ENCODE results near the gene MPP1.

Gene MPP1

GRCh38 chrX:154806837-154807501, 1.7 kb upstream of the MPP1 start:
- no peaks in the 10 kb centered on the region for H3K4me1 ChIP-seq (ENCODE audit: control insufficient read depth, insufficient read depth, low read length)
- H3K4me3 ChIP-seq (ENCODE audit: low read length) = no peak overlapping the region
- H3K9me3 ChIP-seq (ENCODE audit: control insufficient read depth, low read length) = no peaks in the 10 kb centered on the region
- H3K36me3 ChIP-seq (ENCODE audit: control insufficient read depth, insufficient read depth, low read length) = no peaks in the 10 kb centered on the region
- peaks cover 9% of the 10 kb centered on the region for H3K27me3 ChIP-seq (ENCODE audit: control insufficient read depth, insufficient read depth, low read length)
- H3K9ac ChIP-seq (ENCODE audit: low read length) = no peak overlapping the region

DNA sequence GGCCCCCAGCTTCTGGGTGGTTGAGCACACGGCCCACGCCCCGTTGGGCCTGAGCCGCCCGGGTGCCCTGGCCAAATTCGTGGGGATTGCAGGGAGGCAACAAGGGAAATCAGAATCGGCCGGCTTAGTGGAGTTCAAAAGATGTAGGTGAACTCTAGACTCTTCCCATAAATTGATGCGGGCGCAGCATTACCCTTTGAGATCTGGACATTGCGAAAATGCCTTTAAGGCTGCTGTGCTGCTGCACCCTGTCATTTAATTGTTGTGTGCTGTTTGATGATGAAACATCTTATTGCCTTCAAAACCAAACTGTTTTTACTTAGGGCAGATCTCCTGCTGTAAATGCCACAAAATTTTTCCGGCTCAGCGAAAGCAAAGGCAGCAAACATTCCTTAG, 409 bp upstream of the MPP1 start:
- Histone ChIP-seq H3K9ac (ENCODE audit: low read length) (peak overlapping the region; percentile 22), H3K36me3 (ENCODE audit: control insufficient read depth, insufficient read depth, low read length) (no peaks in the 10 kb centered on the region), H3K4me3 (ENCODE audit: low read length) (no peak overlapping the region), H3K9me3 (ENCODE audit: control insufficient read depth, low read length) (no peaks in the 10 kb centered on the region), H3K4me1 (ENCODE audit: control insufficient read depth, insufficient read depth, low read length) (no peaks in the 10 kb centered on the region), H3K27me3 (ENCODE audit: control insufficient read depth, insufficient read depth, low read length) (peaks cover 9% of the 10 kb centered on the region)

DNA sequence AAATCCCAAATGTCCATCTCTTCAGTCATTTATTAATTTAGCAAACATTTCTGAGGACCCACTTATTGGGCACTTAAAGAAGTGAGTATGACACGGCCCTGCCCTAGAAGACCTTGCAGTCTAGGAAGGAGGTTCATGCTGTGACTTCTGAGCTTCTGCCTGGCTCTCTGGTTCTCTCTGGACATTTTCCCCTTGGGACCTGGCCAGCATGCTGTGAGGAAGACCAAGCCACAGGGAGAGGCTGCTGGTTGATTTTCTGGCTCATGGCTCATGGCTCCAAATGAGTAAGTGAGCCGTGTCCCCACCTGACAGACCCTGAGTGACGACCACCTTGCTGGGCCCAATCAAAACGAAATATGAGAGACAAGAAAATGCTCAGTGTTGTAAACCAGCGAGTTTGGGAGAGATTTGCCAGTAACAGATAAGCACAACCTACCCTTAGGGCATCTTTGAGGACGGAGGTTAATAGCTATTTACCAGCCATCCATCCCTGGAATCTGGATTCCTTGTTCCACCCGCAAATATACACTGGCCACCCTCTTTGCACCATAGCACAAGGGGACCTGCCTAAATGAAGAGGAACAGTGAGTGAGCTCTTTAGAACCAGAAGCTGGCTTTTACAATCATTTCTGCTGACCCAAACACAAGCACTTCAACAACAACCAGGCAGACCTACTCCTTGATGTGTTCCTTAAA, 876 bp downstream of the MPP1 start:
- Histone ChIP-seq H3K9me3 (ENCODE audit: control insufficient read depth, low read length) (no peaks in the 10 kb centered on the region), H3K36me3 (ENCODE audit: control insufficient read depth, insufficient read depth, low read length) (no peaks in the 10 kb centered on the region), H3K4me1 (ENCODE audit: control insufficient read depth, insufficient read depth, low read length) (peaks cover 12% of the 10 kb centered on the region), H3K9ac (ENCODE audit: low read length) (peak overlapping the region; percentile 25), H3K4me3 (ENCODE audit: low read length) (peak overlapping the region; percentile 19), H3K27me3 (ENCODE audit: control insufficient read depth, insufficient read depth, low read length) (peaks cover 9% of the 10 kb centered on the region)

DNA sequence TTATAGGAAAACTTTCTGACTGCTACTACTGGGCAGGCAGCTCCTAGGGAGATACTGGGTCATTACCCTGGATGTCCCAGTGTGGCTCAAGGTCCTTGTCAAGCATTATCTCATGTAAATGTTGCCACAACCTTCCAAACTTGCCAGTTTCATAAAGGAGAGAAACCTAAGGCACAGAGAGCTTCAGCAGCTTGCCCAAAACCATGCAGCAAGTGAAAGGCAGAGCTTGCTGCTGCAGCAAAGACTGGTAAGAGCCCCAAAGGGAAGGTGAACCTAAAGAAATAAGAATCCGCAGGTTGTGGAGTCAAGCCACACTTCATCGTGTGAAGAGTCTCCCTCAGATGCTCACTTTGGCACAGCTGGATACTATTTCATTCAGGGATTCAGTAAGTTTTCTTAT, 2.3 kb downstream of the MPP1 start:
- Histone ChIP-seq H3K9me3 (ENCODE audit: control insufficient read depth, low read length) (no peaks in the 10 kb centered on the region), H3K4me1 (ENCODE audit: control insufficient read depth, insufficient read depth, low read length) (peaks cover 18% of the 10 kb centered on the region), H3K36me3 (ENCODE audit: control insufficient read depth, insufficient read depth, low read length) (no peaks in the 10 kb centered on the region), H3K4me3 (ENCODE audit: low read length) (no peak overlapping the region), H3K9ac (ENCODE audit: low read length) (no peak overlapping the region), H3K27me3 (ENCODE audit: control insufficient read depth, insufficient read depth, low read length) (peaks cover 9% of the 10 kb centered on the region)

GRCh38 chrX:154800478-154801210, 4.6 kb downstream of the MPP1 start:
- H3K9ac ChIP-seq (ENCODE audit: low read length) = no peak overlapping the region
- H3K4me3 ChIP-seq (ENCODE audit: low read length) = no peak overlapping the region
- H3K9me3 ChIP-seq (ENCODE audit: control insufficient read depth, low read length) = no peaks in the 10 kb centered on the region
- no peaks in the 10 kb centered on the region for H3K36me3 ChIP-seq (ENCODE audit: control insufficient read depth, insufficient read depth, low read length)
- peaks cover 9% of the 10 kb centered on the region for H3K27me3 ChIP-seq (ENCODE audit: control insufficient read depth, insufficient read depth, low read length)
- peaks cover 18% of the 10 kb centered on the region for H3K4me1 ChIP-seq (ENCODE audit: control insufficient read depth, insufficient read depth, low read length)

- peaks cover 18% of the 10 kb centered on the region for H3K4me1 ChIP-seq (ENCODE audit: control insufficient read depth, insufficient read depth, low read length)
- H3K27me3 ChIP-seq (ENCODE audit: control insufficient read depth, insufficient read depth, low read length) = peaks cover 8% of the 10 kb centered on the region
- H3K9ac ChIP-seq (ENCODE audit: low read length) = no peak overlapping the region
- no peaks in the 10 kb centered on the region for H3K9me3 ChIP-seq (ENCODE audit: control insufficient read depth, low read length)
- no peaks in the 10 kb centered on the region for H3K36me3 ChIP-seq (ENCODE audit: control insufficient read depth, insufficient read depth, low read length)
- H3K4me3 ChIP-seq (ENCODE audit: low read length) = no peak overlapping the region
Measured at GRCh38 chrX:154799556-154800348, 5.5 kb downstream of the MPP1 start.

DNA sequence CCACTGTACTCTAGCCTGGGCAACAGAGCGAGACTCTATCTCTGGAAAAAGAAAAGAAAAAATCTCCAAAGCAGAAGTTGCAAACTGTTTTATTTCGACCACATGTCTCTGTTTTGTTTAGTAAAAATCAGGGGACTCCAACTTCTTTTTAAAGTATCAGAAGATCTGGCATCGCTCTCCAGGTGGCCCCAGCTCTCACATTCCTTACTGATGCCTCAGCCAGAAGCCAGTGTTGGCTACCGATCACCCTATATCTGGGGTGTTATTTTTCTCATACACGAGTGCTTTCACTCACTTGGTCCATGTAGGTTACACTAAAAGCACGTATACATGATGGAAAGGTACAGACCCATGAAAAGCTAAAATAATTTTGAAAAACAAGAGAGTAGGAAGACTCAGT, 8.3 kb downstream of the MPP1 start:
- Histone ChIP-seq H3K27me3 (ENCODE audit: control insufficient read depth, insufficient read depth, low read length) (no peaks in the 10 kb centered on the region), H3K4me1 (ENCODE audit: control insufficient read depth, insufficient read depth, low read length) (peaks cover 18% of the 10 kb centered on the region), H3K9me3 (ENCODE audit: control insufficient read depth, low read length) (no peaks in the 10 kb centered on the region), H3K9ac (ENCODE audit: low read length) (no peak overlapping the region), H3K36me3 (ENCODE audit: control insufficient read depth, insufficient read depth, low read length) (no peaks in the 10 kb centered on the region), H3K4me3 (ENCODE audit: low read length) (no peak overlapping the region)

DNA sequence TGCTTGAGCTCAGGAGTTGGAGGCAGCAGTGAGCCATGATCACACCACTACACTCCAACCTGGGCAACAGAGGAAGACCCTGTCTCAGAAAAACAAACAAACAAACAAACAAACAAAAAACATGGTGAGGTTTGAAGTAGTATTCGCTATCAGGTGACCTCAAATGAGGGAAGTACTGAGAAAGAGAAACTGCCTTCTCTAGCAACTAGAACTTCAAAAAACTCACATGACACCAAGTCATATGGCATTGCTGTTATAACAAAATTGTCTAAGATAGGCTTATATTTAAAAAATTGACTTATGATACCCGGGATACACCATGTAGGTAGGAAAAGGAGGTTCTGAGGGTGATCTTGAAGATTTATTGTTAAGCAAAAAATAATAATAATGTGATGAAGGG, 10.3 kb downstream of the MPP1 start:
- no peaks in the 10 kb centered on the region for H3K27me3 ChIP-seq (ENCODE audit: control insufficient read depth, insufficient read depth, low read length)
- no peaks in the 10 kb centered on the region for H3K9me3 ChIP-seq (ENCODE audit: control insufficient read depth, low read length)
- H3K4me3 ChIP-seq (ENCODE audit: low read length) = no peak overlapping the region
- peaks cover 12% of the 10 kb centered on the region for H3K4me1 ChIP-seq (ENCODE audit: control insufficient read depth, insufficient read depth, low read length)
- no peak overlapping the region for H3K9ac ChIP-seq (ENCODE audit: low read length)
- H3K36me3 ChIP-seq (ENCODE audit: control insufficient read depth, insufficient read depth, low read length) = no peaks in the 10 kb centered on the region

DNA sequence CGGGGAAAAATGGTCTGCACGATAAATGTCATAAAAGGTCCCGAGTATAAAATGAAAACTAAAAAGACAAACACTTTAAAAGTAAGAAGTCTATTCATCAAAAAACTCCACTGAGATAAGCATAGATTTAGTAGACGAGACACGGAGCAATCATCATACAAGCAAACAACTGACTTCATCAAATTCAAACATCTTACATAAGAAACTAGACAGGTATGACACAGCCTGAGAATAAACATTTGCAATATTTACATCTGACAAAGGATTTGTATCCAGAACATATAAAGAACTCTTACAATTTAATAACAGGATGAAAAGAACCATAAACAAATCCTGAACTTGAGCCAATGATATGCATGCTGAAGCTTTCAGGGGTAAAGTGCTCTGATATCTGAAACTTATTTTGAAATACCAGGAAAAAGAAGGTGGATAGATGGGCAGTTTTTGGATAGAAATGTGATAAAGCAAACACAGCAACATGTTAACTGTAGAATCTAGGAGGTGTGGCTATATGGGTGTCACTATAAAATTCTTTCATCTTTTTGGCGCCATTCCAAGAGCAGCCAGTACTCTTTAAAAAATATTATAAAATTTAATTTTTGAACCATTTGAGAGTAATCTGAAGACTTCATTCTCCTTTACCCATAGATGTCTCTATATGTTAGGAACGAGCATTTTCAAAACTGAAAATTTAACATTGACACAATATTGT, 12.0 kb downstream of the MPP1 start:
- Histone ChIP-seq H3K9ac (ENCODE audit: low read length) (no peak overlapping the region), H3K36me3 (ENCODE audit: control insufficient read depth, insufficient read depth, low read length) (no peaks in the 10 kb centered on the region), H3K27me3 (ENCODE audit: control insufficient read depth, insufficient read depth, low read length) (no peaks in the 10 kb centered on the region), H3K9me3 (ENCODE audit: control insufficient read depth, low read length) (no peaks in the 10 kb centered on the region), H3K4me1 (ENCODE audit: control insufficient read depth, insufficient read depth, low read length) (no peaks in the 10 kb centered on the region), H3K4me3 (ENCODE audit: low read length) (no peak overlapping the region)

DNA sequence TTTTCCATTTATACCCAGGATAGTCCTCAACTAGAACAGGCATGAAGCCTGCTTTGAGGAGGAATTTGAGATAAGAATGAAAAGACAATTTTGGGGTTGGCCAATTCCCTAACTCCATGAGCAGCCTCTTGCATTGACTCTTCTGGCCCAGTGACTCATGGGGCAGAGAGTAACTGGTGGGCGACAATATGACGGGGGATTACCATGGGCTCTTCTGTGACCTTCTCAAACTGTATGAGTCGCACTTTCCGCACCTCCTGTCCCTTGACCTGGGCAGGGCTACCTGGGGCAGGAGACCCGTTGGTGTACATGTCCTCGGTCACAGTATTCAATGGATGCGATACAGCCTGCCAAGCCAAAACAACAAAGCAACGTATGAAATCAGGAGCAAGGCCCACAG, 13.3 kb downstream of the MPP1 start:
- H3K4me1 ChIP-seq (ENCODE audit: control insufficient read depth, insufficient read depth, low read length) = no peaks in the 10 kb centered on the region
- no peaks in the 10 kb centered on the region for H3K9me3 ChIP-seq (ENCODE audit: control insufficient read depth, low read length)
- no peak overlapping the region for H3K9ac ChIP-seq (ENCODE audit: low read length)
- no peaks in the 10 kb centered on the region for H3K27me3 ChIP-seq (ENCODE audit: control insufficient read depth, insufficient read depth, low read length)
- no peaks in the 10 kb centered on the region for H3K36me3 ChIP-seq (ENCODE audit: control insufficient read depth, insufficient read depth, low read length)
- no peak overlapping the region for H3K4me3 ChIP-seq (ENCODE audit: low read length)

GRCh38 chrX:154791467-154791866, 13.8 kb downstream of the MPP1 start:
- H3K36me3 ChIP-seq (ENCODE audit: control insufficient read depth, insufficient read depth, low read length) = no peaks in the 10 kb centered on the region

More at GRCh38 chrX:154791467-154791866, 13.8 kb downstream of the MPP1 start:
- no peaks in the 10 kb centered on the region for H3K9me3 ChIP-seq (ENCODE audit: control insufficient read depth, low read length)
- H3K27me3 ChIP-seq (ENCODE audit: control insufficient read depth, insufficient read depth, low read length) = no peaks in the 10 kb centered on the region
- no peak overlapping the region for H3K9ac ChIP-seq (ENCODE audit: low read length)
- no peak overlapping the region for H3K4me3 ChIP-seq (ENCODE audit: low read length)
- H3K4me1 ChIP-seq (ENCODE audit: control insufficient read depth, insufficient read depth, low read length) = no peaks in the 10 kb centered on the region

Measured in mucosa of stomach (tissue), 1 donor.